GM23248 (cell line): Measurements from ENCODE around the gene RPS3. TPM values are rescaled to one million over a fixed set of nuclear protein-coding genes. Genes with fewer than 3 reads are reported as not detected.

Source experiments
- DNase-seq: peaks from one replicate; pipeline ENCODE4 v3.0.0-alpha.2; 2015
- H2AFZ ChIP-seq: fragments of 200-600 bp; sonication (generic); 2 replicates; pipeline ENCODE4 v1.6.1; 2016; ENCODE audit warnings: antibody characterized with exemption
- H3F3A ChIP-seq: fragments of 200-600 bp; sonication (generic); 2 replicates; pipeline ENCODE4 v1.6.1; 2016; ENCODE audit warnings: mild to moderate bottlenecking, antibody characterized with exemption, mixed run types; ENCODE audit not compliant: insufficient read depth
- H3K27ac ChIP-seq: fragments of 200-600 bp; sonication (generic); 2 replicates; pipeline ENCODE4 v1.5.1; 2016; ENCODE audit warnings: mild to moderate bottlenecking
- H3K27me3 ChIP-seq: fragments of 200-600 bp; sonication (generic); replicated peaks from 2 replicates; pipeline ENCODE4 v1.6.1; 2016; ENCODE audit warnings: mild to moderate bottlenecking; ENCODE audit not compliant: insufficient read depth
- H3K36me3 ChIP-seq: fragments of 200-600 bp; sonication (generic); 2 replicates; pipeline ENCODE4 v1.6.1; 2016; ENCODE audit warnings: low read depth, mild to moderate bottlenecking
- H3K4me1 ChIP-seq: fragments of 200-600 bp; sonication (generic); 2 replicates; pipeline ENCODE4 v1.6.1; 2016; ENCODE audit warnings: mild to moderate bottlenecking; ENCODE audit not compliant: insufficient read depth
- H3K4me2 ChIP-seq: fragments of 200-600 bp; sonication (generic); one replicate; pipeline ENCODE4 v1.6.1; 2016; ENCODE audit warnings: mild to moderate bottlenecking; ENCODE audit not compliant: unreplicated experiment
- H3K4me3 ChIP-seq: fragments of 200-600 bp; sonication (generic); 2 replicates; pipeline ENCODE4 v1.5.1; 2016; ENCODE audit warnings: mild to moderate bottlenecking
- H3K79me2 ChIP-seq: fragments of 200-600 bp; sonication (generic); 2 replicates; pipeline ENCODE4 v1.6.1; 2016; ENCODE audit warnings: mild to moderate bottlenecking; ENCODE audit not compliant: insufficient read depth
- H3K9ac ChIP-seq: fragments of 200-600 bp; sonication (generic); 2 replicates; pipeline ENCODE4 v1.6.1; 2016; ENCODE audit warnings: mild to moderate bottlenecking
- H3K9me2 ChIP-seq: fragments of 200-600 bp; sonication (generic); 2 replicates; pipeline ENCODE4 v1.6.1; 2016; ENCODE audit warnings: mixed run types, mild to moderate bottlenecking, moderate library complexity; ENCODE audit not compliant: insufficient read depth
- H3K9me3 ChIP-seq: fragments of 200-600 bp; sonication (generic); one replicate; pipeline ENCODE4 v1.6.1; 2017; ENCODE audit warnings: low read depth
- H4K20me1 ChIP-seq: fragments of 200-600 bp; sonication (generic); 2 replicates; pipeline ENCODE4 v1.6.0; 2016; ENCODE audit not compliant: insufficient read depth
- EZH2 ChIP-seq: fragments of 200-600 bp; sonication (generic); IDR thresholded peaks from 2 replicates; pipeline ENCODE4 v1.6.1; 2018; ENCODE audit warnings: antibody characterized with exemption, mild to moderate bottlenecking; ENCODE audit not compliant: insufficient read depth, poor library complexity, severe bottlenecking
- EZH2phosphoT487 ChIP-seq: fragments of 200-600 bp; sonication (generic); IDR thresholded peaks from 2 replicates; pipeline ENCODE4 v1.6.1; 2018; ENCODE audit warnings: antibody characterized with exemption, moderate library complexity, mild to moderate bottlenecking, low read depth; ENCODE audit not compliant: insufficient read depth
- WGBS, 2 experiments: methylation state at CpG; one replicate each; pipeline ENCODE4 v1.1.6; 2015 to 2017; ENCODE audit warnings: low lambda C conversion rate in 2 of 2, low coverage in 1 of 2; ENCODE audit errors: missing lambda C conversion rate in 2 of 2; 5-methylcytosine and 5-hydroxymethylcytosine counted together
- in situ Hi-C: fragments of 300-500 bp; cut with MboI; formaldehyde crosslinking; loops from 2 replicates; pipeline ENCODE4 v1.15.0; 2020
- polyA plus RNA-seq: library from polyadenylated mRNA; unstranded; fragments of >200 nt; fragmentation: Nextera tagmentation; extraction: Ambion mirVana; gene quantifications from 2 replicates; pipeline ENCODE4 v1.2.1, GENCODE V29; 2016
- total RNA-seq: library from RNA; depleted of rRNA; stranded (reverse); fragments of >200 nt; shearing (Covaris generic); gene quantifications from 2 replicates; pipeline ENCODE4 v1.2.3, GENCODE V29; 2014

Gene RPS3
- total and polyA plus RNA-seq, 2 experiments from 2014 or later, result 896 to 1,048 TPM

- Histone ChIP-seq H3K9me3 (no peaks in the 10 kb centered on the region), H3K4me2 (no peak overlapping the region), H3K9me2 (no peaks in the 10 kb centered on the region), H3K36me3 (no peaks in the 10 kb centered on the region), H2AFZ (no peak overlapping the region), H4K20me1 (no peaks in the 10 kb centered on the region), H3K27ac (no peak overlapping the region), H3K27me3 (no peaks in the 10 kb centered on the region), H3K4me3 (no peak overlapping the region), H3K9ac (no peak overlapping the region), H3K4me1 (no peaks in the 10 kb centered on the region; the same call in 1 of the 2 replicates), H3K79me2 (no peaks in the 10 kb centered on the region), H3F3A (peaks cover 10% of the 10 kb centered on the region)
- in situ Hi-C loops, result loop anchor here (5.0 to 10.0 kb wide), 2 partner anchors 48 to 106 kb away; no protein-coding TSS in a partner anchor
- DNase-seq, result no peak
- 67 to 69% methylated on average over 3 of the region's 3 CpGs for WGBS, 2 experiments
- TF ChIP-seq EZH2, result no peak
Observed at GRCh38 chr11:75383246-75383645, 16.1 kb upstream of the RPS3 start.

GRCh38 chr11:75384438-75385080 lies 14.8 kb upstream of the RPS3 start:
- in situ Hi-C loops, result loop anchor here (5.0 to 10.0 kb wide), 2 partner anchors 50 to 107 kb away; no protein-coding TSS in a partner anchor
- Histone ChIP-seq H3K79me2 (no peaks in the 10 kb centered on the region), H3K4me2 (no peak overlapping the region), H3K9ac (no peak overlapping the region), H3K36me3 (no peaks in the 10 kb centered on the region), H3K27me3 (no peaks in the 10 kb centered on the region), H3K4me3 (no peak overlapping the region), H4K20me1 (no peaks in the 10 kb centered on the region), H3K4me1 (no peaks in the 10 kb centered on the region; the same call in 1 of the 2 replicates), H3K27ac (no peak overlapping the region), H3K9me3 (no peaks in the 10 kb centered on the region), H3F3A (peaks cover 10% of the 10 kb centered on the region), H2AFZ (peak overlapping the region; percentile 49; the same call in 1 of the 2 replicates), H3K9me2 (no peaks in the 10 kb centered on the region)
- TF ChIP-seq EZH2phosphoT487 (no peak), EZH2 (no peak)
- DNase-seq, result peak; percentile 80
- 20% methylated on average over 24 of the region's 24 CpGs for WGBS, 2 experiments

- Histone ChIP-seq H3K9me3 (no peaks in the 10 kb centered on the region), H3K4me2 (no peak overlapping the region), H3K4me3 (no peak overlapping the region), H3F3A (peaks cover 10% of the 10 kb centered on the region), H3K79me2 (no peaks in the 10 kb centered on the region), H3K27me3 (no peaks in the 10 kb centered on the region), H3K9ac (no peak overlapping the region), H3K27ac (no peak overlapping the region), H2AFZ (no peak overlapping the region), H3K4me1 (no peaks in the 10 kb centered on the region; the same call in 1 of the 2 replicates), H3K36me3 (no peaks in the 10 kb centered on the region), H4K20me1 (no peaks in the 10 kb centered on the region), H3K9me2 (no peaks in the 10 kb centered on the region)
- TF ChIP-seq EZH2phosphoT487 (no peak), EZH2 (no peak)
- DNase-seq, result no peak
- in situ Hi-C loops, result loop anchor here (10.0 kb wide), 1 partner anchor 52 kb away; no protein-coding TSS in a partner anchor
- 63 to 71% methylated on average over 3 of the region's 3 CpGs for WGBS, 2 experiments
Observed at GRCh38 chr11:75386942-75387630, 12.2 kb upstream of the RPS3 start.

- TF ChIP-seq EZH2phosphoT487 (no peak), EZH2 (no peak)
- Histone ChIP-seq H3K27me3 (no peaks in the 10 kb centered on the region), H3K9ac (no peak overlapping the region), H4K20me1 (no peaks in the 10 kb centered on the region), H3K36me3 (no peaks in the 10 kb centered on the region), H3K79me2 (no peaks in the 10 kb centered on the region), H3K4me1 (no peaks in the 10 kb centered on the region; the same call in 1 of the 2 replicates), H3K4me3 (no peak overlapping the region), H3K27ac (no peak overlapping the region), H2AFZ (no peak overlapping the region), H3F3A (peaks cover 10% of the 10 kb centered on the region), H3K4me2 (no peak overlapping the region), H3K9me2 (no peaks in the 10 kb centered on the region), H3K9me3 (no peaks in the 10 kb centered on the region)
- DNase-seq, result peak; percentile 31
- in situ Hi-C loops, result loop anchor here (10.0 kb wide), 1 partner anchor 53 kb away; no protein-coding TSS in a partner anchor
- 39 to 45% methylated on average over 3 of the region's 3 CpGs for WGBS, 2 experiments
Observed at GRCh38 chr11:75387736-75388294, 11.5 kb upstream of the RPS3 start.
